ENCODE results near the gene MARCHF4.

DNA sequence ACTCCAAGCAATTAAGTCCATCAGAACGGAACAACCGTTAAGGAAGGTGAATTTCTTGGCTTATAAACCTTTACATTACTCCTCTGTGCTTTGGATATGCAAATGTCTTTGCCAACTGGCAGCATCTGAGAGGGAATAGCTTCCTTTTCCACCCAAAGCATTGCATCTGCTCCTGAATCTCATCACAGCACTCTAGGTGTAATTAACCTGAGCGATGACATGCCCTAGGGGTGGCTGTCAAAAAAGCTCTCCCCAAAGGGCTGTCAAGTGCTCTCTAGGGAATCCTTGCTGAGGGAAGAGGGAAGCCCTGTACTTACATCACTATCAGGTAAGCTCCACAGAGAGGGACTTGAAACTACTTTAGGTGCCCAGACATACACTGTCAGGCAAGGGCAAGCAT is 34.5 kb upstream of the MARCHF4 start:
- TF ChIP-seq, protein P1, sequence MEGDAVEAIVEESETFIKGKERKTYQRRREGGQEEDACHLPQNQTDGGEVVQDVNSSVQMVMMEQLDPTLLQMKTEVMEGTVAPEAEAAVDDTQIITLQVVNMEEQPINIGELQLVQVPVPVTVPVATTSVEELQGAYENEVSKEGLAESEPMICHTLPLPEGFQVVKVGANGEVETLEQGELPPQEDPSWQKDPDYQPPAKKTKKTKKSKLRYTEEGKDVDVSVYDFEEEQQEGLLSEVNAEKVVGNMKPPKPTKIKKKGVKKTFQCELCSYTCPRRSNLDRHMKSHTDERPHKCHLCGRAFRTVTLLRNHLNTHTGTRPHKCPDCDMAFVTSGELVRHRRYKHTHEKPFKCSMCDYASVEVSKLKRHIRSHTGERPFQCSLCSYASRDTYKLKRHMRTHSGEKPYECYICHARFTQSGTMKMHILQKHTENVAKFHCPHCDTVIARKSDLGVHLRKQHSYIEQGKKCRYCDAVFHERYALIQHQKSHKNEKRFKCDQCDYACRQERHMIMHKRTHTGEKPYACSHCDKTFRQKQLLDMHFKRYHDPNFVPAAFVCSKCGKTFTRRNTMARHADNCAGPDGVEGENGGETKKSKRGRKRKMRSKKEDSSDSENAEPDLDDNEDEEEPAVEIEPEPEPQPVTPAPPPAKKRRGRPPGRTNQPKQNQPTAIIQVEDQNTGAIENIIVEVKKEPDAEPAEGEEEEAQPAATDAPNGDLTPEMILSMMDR (IDR thresholded peaks at IDR 0.05), result no peak
- no peak for TF ChIP-seq EP300 (IDR thresholded peaks at IDR 0.05)
- TF ChIP-seq POLR2A (IDR thresholded peaks at IDR 0.05), result no peak
